ENCODE measurements around the gene PABPN1L.

GRCh38 chr16:88914750-88915368, 48.4 kb upstream of the PABPN1L start:
- TF ChIP-seq CTCF (IDR thresholded peaks at IDR 0.05; ENCODE audit: insufficient read depth, low read length, poor library complexity, severe bottlenecking) (no peak), EZH2phosphoT487 (conservative IDR thresholded peaks at IDR 0.05; ENCODE audit: low read length) (no peak)
